K562 (cell line): ENCODE measurements around the gene RAMACL.
A peak's percentile ranks its signal among the peaks of the same experiment; 100 is the strongest.

ENCODE experiments used
- CTCF ChIP-seq, 3 experiments: IDR thresholded peaks in 2 of 3; conservative IDR thresholded peaks in 1 of 3; 2 replicates each; pipeline ENCODE4 v1.5.1; 2011 to 2012; ENCODE audit warnings: low read length in 3 of 3, mild to moderate bottlenecking in 3 of 3, control low read depth in 2 of 3, improper control_type of control experiment in 1 of 3, inconsistent platforms in 1 of 3, low read depth in 1 of 3, mixed read lengths in 1 of 3, moderate library complexity in 1 of 3; ENCODE audit not compliant: insufficient read depth in 2 of 3
- DNMT1 ChIP-seq: fragments of 450-650 bp; IDR thresholded peaks from 2 replicates; pipeline ENCODE4 v1.6.1; 2016; ENCODE audit warnings: antibody characterized with exemption, mild to moderate bottlenecking
- FOXP4 ChIP-seq: sonication (generic); formaldehyde crosslinking; IDR thresholded peaks from 2 replicates; pipeline ENCODE4 v1.8.0; 2022; ENCODE audit warnings: mild to moderate bottlenecking, missing genetic modification reagents, borderline replicate concordance
- GATAD2B ChIP-seq: fragments of 450-650 bp; IDR thresholded peaks from 2 replicates; pipeline ENCODE4 v1.6.1; 2017; ENCODE audit warnings: mild to moderate bottlenecking, borderline replicate concordance
- KAT2B ChIP-seq: IDR thresholded peaks from one replicate; pipeline ENCODE4 v1.6.1; 2012; ENCODE audit warnings: low read depth, mild to moderate bottlenecking, control low read depth, inconsistent platforms, low read length, moderate library complexity
- NFIC ChIP-seq: fragments of 450-650 bp; IDR thresholded peaks from 2 replicates; pipeline ENCODE4 v1.6.1; 2017; ENCODE audit warnings: mild to moderate bottlenecking, inconsistent platforms
- POLR2A ChIP-seq: fragments of 450-650 bp; conservative IDR thresholded peaks from 2 replicates; pipeline ENCODE4 v1.6.1; 2016
- POLR2AphosphoS5 ChIP-seq: IDR thresholded peaks from 2 replicates; pipeline ENCODE4 v1.6.1; 2011; ENCODE audit warnings: mild to moderate bottlenecking, low read depth, low read length, moderate library complexity; ENCODE audit not compliant: control insufficient read depth, insufficient read depth
- REST ChIP-seq, 2 experiments: fragments of 450-650 bp; formaldehyde crosslinking in 1 of 2; IDR thresholded peaks; 2 replicates each; pipeline versions ENCODE4 v1.4.0 to v1.6.1; 2014 to 2020; ENCODE audit warnings: mild to moderate bottlenecking in 2 of 2, borderline replicate concordance in 1 of 2, low read depth in 1 of 2
- SREBF2 ChIP-seq: sonication (generic); formaldehyde crosslinking; IDR thresholded peaks from 2 replicates; pipeline ENCODE4 v1.4.0; 2020; ENCODE audit warnings: mild to moderate bottlenecking, missing genetic modification reagents
- ZBTB7A ChIP-seq: IDR thresholded peaks from 2 replicates; pipeline ENCODE4 v1.6.1; 2011; ENCODE audit warnings: low read depth, mild to moderate bottlenecking, low read length, moderate library complexity, borderline replicate concordance; ENCODE audit not compliant: control insufficient read depth
- ZFP36 ChIP-seq: fragments of 150-350 bp; IDR thresholded peaks from 2 replicates; pipeline ENCODE4 v1.6.1; 2018; ENCODE audit warnings: low read length, low read depth; ENCODE audit not compliant: partially characterized antibody
- ZSCAN29 ChIP-seq: fragments of 450-650 bp; IDR thresholded peaks from 2 replicates; pipeline ENCODE4 v1.6.1; 2017
- TF ChIP-seq, protein P1 (sequence below), 2 experiments: fragments of 450-650 bp; IDR thresholded peaks; 2 replicates each; pipeline ENCODE4 v1.6.1; 2016; ENCODE audit warnings: mild to moderate bottlenecking in 2 of 2, borderline replicate concordance in 1 of 2, low read depth in 1 of 2, moderate library complexity in 1 of 2

GRCh38 chr6:166569206-166569605 lies 17.3 kb downstream of the RAMACL start:
- no peak for TF ChIP-seq POLR2A
- TF ChIP-seq ZBTB7A, result no peak
- TF ChIP-seq KAT2B, result no peak
- TF ChIP-seq SREBF2 (CRISPR knock-in tag), result no peak
- TF ChIP-seq GATAD2B, result no peak
- 0 out of 2 replicates have a peak, but pooled peaks have one; percentile 33 for TF ChIP-seq NFIC
- TF ChIP-seq, protein P1, sequence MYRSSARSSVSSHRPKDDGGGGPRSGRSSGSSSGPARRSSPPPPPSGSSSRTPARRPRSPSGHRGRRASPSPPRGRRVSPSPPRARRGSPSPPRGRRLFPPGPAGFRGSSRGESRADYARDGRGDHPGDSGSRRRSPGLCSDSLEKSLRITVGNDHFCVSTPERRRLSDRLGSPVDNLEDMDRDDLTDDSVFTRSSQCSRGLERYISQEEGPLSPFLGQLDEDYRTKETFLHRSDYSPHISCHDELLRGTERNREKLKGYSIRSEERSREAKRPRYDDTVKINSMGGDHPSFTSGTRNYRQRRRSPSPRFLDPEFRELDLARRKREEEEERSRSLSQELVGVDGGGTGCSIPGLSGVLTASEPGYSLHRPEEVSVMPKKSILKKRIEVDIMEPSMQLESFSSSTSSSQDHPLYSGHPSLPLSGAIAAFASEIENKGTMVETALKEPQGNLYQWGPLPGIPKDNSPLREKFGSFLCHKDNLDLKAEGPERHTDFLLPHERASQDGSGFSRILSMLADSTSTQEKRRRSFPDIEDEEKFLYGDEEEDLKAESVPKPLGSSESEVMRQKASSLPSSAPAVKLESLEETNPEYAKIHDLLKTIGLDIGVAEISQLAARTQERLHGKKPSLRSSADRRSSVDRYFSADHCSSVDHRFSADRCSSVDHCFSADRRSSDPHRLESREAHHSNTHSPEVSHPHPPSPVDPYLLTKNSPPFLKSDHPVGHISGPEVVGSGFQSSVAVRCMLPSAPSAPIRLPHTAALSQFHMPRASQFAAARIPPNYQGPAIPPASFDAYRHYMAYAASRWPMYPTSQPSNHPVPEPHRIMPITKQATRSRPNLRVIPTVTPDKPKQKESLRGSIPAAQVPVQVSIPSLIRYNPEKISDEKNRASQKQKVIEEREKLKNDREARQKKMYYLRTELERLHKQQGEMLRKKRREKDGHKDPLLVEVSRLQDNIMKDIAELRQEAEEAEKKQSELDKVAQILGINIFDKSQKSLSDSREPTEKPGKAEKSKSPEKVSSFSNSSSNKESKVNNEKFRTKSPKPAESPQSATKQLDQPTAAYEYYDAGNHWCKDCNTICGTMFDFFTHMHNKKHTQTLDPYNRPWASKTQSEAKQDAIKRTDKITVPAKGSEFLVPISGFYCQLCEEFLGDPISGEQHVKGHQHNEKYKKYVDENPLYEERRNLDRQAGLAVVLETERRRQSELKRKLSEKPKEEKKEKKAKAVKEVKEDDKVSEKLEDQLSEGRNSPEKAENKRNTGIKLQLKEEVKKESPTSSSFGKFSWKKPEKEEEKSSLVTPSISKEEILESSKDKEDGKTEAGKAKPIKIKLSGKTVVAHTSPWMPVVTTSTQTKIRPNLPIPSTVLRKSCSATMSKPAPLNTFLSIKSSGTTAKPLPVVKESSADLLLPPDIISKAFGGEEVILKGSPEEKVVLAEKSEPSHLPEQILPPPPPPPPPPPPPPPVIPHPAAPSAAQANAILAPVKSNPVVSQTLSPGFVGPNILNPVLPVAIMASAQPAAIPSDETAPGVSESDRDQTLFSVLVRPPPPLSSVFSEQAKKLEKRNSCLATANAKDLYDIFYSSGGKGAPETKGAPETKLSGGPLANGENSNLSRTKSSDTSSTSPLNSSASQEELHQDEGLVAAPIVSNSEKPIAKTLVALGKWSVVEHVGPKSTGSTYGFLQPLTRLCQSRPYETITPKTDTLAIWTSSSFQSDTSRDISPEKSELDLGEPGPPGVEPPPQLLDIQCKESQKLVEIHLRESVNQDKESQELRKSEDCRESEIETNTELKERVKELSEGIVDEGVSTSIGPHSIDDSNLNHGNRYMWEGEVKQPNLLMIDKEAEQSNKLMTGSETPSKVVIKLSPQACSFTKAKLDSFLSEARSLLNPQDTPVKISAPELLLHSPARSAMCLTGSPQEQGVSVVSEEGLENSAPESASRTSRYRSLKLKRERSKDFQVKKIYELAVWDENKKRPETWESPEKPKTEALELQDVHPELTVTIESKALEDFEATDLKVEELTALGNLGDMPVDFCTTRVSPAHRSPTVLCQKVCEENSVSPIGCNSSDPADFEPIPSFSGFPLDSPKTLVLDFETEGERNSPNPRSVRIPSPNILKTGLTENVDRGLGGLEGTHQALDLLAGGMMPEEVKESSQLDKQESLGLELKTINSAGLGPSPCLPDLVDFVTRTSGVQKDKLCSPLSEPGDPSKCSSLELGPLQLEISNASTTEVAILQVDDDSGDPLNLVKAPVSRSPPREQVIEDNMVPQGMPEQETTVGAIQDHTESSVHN (IDR thresholded peaks at IDR 0.05; ENCODE audit: borderline replicate concordance in 1 of 2, low read depth in 1 of 2), result no peak
- TF ChIP-seq FOXP4 (CRISPR knock-in tag), result no peak
- no peak for TF ChIP-seq ZFP36
- no peak for TF ChIP-seq ZSCAN29
- no peak for TF ChIP-seq DNMT1
- TF ChIP-seq CTCF (IDR thresholded peaks at IDR 0.05 in 2 of 3, conservative IDR thresholded peaks at IDR 0.05 in 1 of 3; ENCODE audit: insufficient read depth in 2 of 3, low read depth in 1 of 3, low read length in 3 of 3), result no peak
- no peak for TF ChIP-seq POLR2AphosphoS5
- TF ChIP-seq REST (IDR thresholded peaks at IDR 0.05; ENCODE audit: borderline replicate concordance), result no peak
- no peak for TF ChIP-seq REST (CRISPR knock-in tag; IDR thresholded peaks at IDR 0.05; ENCODE audit: low read depth)
